Breast epithelium (tissue), 4 donors: Measurements from ENCODE around the gene C22orf42. TPM values are rescaled to one million over a fixed set of nuclear protein-coding genes. Genes with fewer than 3 reads are reported as not detected.
"Not testable (repeated sequence)": the region's sequence is repeated elsewhere in the genome, so short reads cannot be mapped to it uniquely, and the experiment has no call there.

ENCODE experiments used
- DNase-seq, 2 donors: peaks; one replicate each; pipeline ENCODE4 v3.0.0-alpha.2; 2019; ENCODE audit warnings: low spot score in 2 of 2
- H3K27ac ChIP-seq, 2 donors: fragments of 200-600 bp; sonication (generic) in 1 of 2; one replicate each; pipeline ENCODE4 v1.5.1; 2016 to 2019; ENCODE audit warnings: mild to moderate bottlenecking in 1 of 2
- H3K27me3 ChIP-seq, 2 donors: fragments of 200-600 bp; sonication (generic) in 1 of 2; one replicate each; pipeline versions ENCODE4 v1.5.1 to v1.6.0; 2017 to 2019; ENCODE audit warnings: control low read depth in 1 of 2, mild to moderate bottlenecking in 1 of 2
- H3K36me3 ChIP-seq: fragments of 200-600 bp; one replicate; pipeline ENCODE4 v1.5.1; 2019
- H3K4me1 ChIP-seq, 2 donors: fragments of 200-600 bp; sonication (generic); one replicate each; pipeline ENCODE4 v1.5.1; 2016 to 2019; ENCODE audit warnings: control low read depth in 1 of 2
- H3K4me3 ChIP-seq, 3 donors: fragments of 200-600 bp; sonication (generic); 1 replicate in 2 of 3; 2 replicates in 1 of 3; pipeline ENCODE4 v1.5.1; 2016 to 2019; ENCODE audit warnings: mild to moderate bottlenecking in 3 of 3, moderate library complexity in 2 of 3
- H3K9me3 ChIP-seq, 2 donors: fragments of 200-600 bp; sonication (generic) in 1 of 2; one replicate each; pipeline ENCODE4 v1.5.1; 2016 to 2019; ENCODE audit warnings: control low read depth in 1 of 2
- POLR2A ChIP-seq: fragments of 450-650 bp; IDR thresholded peaks from one replicate; pipeline ENCODE4 v1.6.1; 2016; ENCODE audit warnings: antibody characterized with exemption, mild to moderate bottlenecking, moderate library complexity
- POLR2AphosphoS5 ChIP-seq, 3 donors: sonication (generic); formaldehyde crosslinking; IDR thresholded peaks; one replicate each; pipeline ENCODE4 v1.6.1; 2017; ENCODE audit warnings: antibody characterized with exemption in 3 of 3
- intact Hi-C: fragments of 100-400 bp; cut with DNase I; formaldehyde crosslinking; loops from one replicate; pipeline ENCODE4 v1.15.1; 2023; ENCODE audit warnings: low total_unique reads
- total RNA-seq, 3 donors: library from RNA; depleted of rRNA; stranded (reverse); fragments of >200 nt; gene quantifications; one replicate each; pipeline ENCODE4 v1.1.0, GENCODE V29; 2016
- TF ChIP-seq, protein P1 (sequence below), 3 donors: fragments of 450-650 bp; IDR thresholded peaks; one replicate each; pipeline ENCODE4 v1.5.1; 2016 to 2017; ENCODE audit warnings: antibody characterized with exemption in 3 of 3, mild to moderate bottlenecking in 3 of 3, moderate library complexity in 3 of 3

The C22orf42 gene
- total RNA-seq, 3 donors from 2014 or later: not detected

DNA sequence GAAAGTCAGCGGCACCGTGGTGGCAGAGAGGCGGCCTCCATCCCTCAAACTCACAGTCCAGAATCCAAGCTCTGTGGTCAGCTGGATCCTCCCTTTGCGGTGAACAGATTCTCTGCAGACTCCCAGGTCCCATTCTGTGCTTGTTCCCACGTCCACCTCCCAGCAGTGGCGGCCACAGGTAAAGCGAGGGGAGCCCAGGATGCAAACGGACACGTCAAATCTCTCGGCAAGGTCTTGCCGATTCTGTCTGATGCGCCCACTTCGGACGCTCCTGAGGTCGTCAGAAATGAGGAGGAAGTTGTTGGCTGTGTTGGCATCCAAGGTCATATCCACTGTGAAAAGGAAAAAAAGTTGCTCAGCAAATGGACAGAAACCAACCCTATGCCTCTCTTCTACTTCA is 31.9 kb upstream of the C22orf42 start:
- H3K9me3 ChIP-seq, intact Hi-C loops, DNase-seq: not testable (repeated sequence)

DNA sequence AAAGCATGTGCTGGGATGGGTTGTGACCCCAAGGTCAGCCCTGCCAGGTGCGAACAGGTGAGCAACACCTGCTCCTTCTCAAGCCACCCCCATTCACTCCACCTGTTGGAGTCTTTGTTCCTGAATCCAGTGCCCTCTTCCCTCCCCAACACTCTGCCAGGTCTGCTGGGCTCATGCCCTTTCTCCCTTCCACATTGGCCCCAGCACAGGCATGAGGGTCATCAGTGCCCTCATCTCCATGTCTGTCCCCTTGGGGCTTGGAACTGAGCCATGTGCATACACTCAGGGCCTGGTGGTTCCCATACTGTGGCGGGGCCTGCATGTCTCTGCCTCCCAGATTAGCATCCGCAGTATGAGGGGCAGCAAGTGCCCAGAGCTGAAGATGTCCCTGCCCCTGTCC is 26.7 kb upstream of the C22orf42 start:
- Histone ChIP-seq H3K36me3 (no peaks in the 10 kb centered on the region), H3K4me1 (no peaks in the 10 kb centered on the region), H3K27me3 (no peaks in the 10 kb centered on the region), H3K4me3 (no peak overlapping the region), H3K27ac (no peak overlapping the region), H3K9me3 (no peaks in the 10 kb centered on the region)
- TF ChIP-seq, protein P1, sequence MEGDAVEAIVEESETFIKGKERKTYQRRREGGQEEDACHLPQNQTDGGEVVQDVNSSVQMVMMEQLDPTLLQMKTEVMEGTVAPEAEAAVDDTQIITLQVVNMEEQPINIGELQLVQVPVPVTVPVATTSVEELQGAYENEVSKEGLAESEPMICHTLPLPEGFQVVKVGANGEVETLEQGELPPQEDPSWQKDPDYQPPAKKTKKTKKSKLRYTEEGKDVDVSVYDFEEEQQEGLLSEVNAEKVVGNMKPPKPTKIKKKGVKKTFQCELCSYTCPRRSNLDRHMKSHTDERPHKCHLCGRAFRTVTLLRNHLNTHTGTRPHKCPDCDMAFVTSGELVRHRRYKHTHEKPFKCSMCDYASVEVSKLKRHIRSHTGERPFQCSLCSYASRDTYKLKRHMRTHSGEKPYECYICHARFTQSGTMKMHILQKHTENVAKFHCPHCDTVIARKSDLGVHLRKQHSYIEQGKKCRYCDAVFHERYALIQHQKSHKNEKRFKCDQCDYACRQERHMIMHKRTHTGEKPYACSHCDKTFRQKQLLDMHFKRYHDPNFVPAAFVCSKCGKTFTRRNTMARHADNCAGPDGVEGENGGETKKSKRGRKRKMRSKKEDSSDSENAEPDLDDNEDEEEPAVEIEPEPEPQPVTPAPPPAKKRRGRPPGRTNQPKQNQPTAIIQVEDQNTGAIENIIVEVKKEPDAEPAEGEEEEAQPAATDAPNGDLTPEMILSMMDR (IDR thresholded peaks at IDR 0.05): no peak
- TF ChIP-seq POLR2A (no peak), POLR2AphosphoS5 (IDR thresholded peaks at IDR 0.05) (no peak)
- intact Hi-C loops: no loop called here
- no peak for DNase-seq

More for the DNA sequence above, 31.9 kb upstream of the C22orf42 start:
- not testable (repeated sequence) for H3K4me1 ChIP-seq, H3K4me3 ChIP-seq, H3K36me3 ChIP-seq, H3K27me3 ChIP-seq, H3K27ac ChIP-seq

DNA sequence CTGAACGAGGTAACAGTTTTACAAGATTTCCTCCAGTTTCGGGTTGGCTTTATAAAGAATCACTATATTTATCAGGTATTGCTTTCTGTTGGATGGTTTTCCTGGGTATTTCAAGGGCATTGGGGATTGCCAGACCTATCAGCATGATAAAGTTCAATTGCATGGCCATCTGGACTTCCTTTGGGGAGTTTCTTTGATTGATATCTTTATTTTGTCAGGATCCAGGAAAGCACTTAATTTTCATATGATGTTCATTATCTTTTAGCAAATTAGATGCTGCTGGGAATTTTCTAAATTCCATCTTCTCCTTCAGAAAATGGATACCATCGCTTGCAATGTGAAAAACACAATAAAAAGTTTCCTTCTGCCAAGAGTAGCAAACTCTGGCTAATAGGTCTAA is 24.5 kb upstream of the C22orf42 start:
- H3K27ac ChIP-seq: no peak overlapping the region
- no peak for DNase-seq
- no peak overlapping the region for H3K4me3 ChIP-seq
- H3K27me3 ChIP-seq: peaks cover 0 to 3% of the 10 kb centered on the region in 2 donors
- no peaks in the 10 kb centered on the region for H3K9me3 ChIP-seq
- H3K4me1 ChIP-seq: no peaks in the 10 kb centered on the region
- no peaks in the 10 kb centered on the region for H3K36me3 ChIP-seq
- TF ChIP-seq, protein P1 (IDR thresholded peaks at IDR 0.05): no peak
- no peak for TF ChIP-seq POLR2A
- TF ChIP-seq POLR2AphosphoS5 (IDR thresholded peaks at IDR 0.05): no peak
- intact Hi-C loops: no loop called here

DNA sequence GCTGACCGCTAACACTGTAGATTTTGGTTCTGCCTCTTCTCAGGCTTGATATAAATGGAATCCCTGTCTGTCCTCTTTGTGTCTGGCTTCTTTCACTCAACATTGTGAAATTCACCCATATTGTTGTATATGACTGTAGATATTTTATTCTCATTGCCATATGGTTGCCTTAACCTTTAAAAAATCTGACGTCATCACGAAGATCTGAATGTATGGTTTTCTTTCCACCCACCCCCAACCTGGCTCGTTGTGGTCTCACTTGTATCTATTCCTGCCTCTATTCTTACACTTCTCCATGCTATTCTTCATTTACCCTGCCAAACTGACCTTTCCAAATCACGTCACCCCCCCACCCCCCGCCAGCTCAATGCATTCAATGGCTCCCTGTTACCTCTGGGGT is 21.9 kb upstream of the C22orf42 start:
- H3K4me3 ChIP-seq: no peak overlapping the region
- no peaks in the 10 kb centered on the region for H3K4me1 ChIP-seq
- H3K9me3 ChIP-seq: no peaks in the 10 kb centered on the region
- no peaks in the 10 kb centered on the region for H3K36me3 ChIP-seq
- H3K27ac ChIP-seq: no peak overlapping the region
- DNase-seq: no peak
- peaks cover 0 to 24% of the 10 kb centered on the region in 2 donors for H3K27me3 ChIP-seq
- intact Hi-C loops: no loop called here
- TF ChIP-seq POLR2AphosphoS5 (IDR thresholded peaks at IDR 0.05): no peak
- TF ChIP-seq, protein P1 (IDR thresholded peaks at IDR 0.05): no peak
- no peak for TF ChIP-seq POLR2A

DNA sequence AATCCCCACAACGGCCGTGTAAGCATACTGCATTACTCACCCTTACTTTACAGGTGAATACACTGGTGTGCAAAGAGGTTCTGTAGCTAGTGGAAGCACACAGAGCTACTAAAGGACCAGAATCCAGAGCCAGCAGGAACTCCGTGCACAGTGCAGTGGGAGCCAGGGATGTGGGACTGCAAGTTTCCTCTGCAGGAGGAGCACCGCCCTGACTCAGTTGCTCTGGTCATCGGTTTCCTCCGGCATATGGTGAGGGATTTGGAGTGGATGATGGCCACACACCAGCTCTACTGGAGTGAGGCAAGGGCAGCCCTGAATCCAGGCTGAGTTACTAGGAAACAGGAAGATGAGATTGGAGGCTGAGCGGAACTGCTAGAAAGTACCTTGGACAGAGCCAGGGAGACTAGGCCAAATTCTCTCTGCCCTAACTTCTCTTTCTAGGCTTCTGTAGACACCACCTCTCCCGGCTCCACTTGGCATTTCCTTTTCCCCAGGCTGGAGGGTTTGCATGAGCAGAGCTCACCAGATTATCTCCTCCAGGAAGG is 18.2 kb upstream of the C22orf42 start:
- intact Hi-C loops: no loop called here
- Histone ChIP-seq H3K9me3 (no peaks in the 10 kb centered on the region), H3K27me3 (peaks cover 0 to 43% of the 10 kb centered on the region in 2 donors), H3K4me1 (no peaks in the 10 kb centered on the region), H3K36me3 (no peaks in the 10 kb centered on the region), H3K27ac (no peak overlapping the region), H3K4me3 (no peak overlapping the region)
- TF ChIP-seq POLR2A: no peak
- TF ChIP-seq, protein P1 (IDR thresholded peaks at IDR 0.05): no peak
- DNase-seq: no peak
